ENCODE measurements around the gene ERC2.

The ERC2 gene

GRCh38 chr3:55626279-55626665 lies 842.0 kb downstream of the ERC2 start:
- DNase-seq (ENCODE audit: extremely low spot score, insufficient read length, low read depth) = no peak
- no peak for FAIRE-seq

GRCh38 chr3:55624238-55624637 lies 844.0 kb downstream of the ERC2 start:
- FAIRE-seq = no peak
- DNase-seq (ENCODE audit: extremely low spot score, insufficient read length, low read depth) = no peak

GRCh38 chr3:55623786-55624185 lies 844.5 kb downstream of the ERC2 start:
- FAIRE-seq (no peak), DNase-seq (ENCODE audit: extremely low spot score, insufficient read length, low read depth) (no peak)

- no peak for FAIRE-seq
- DNase-seq (ENCODE audit: extremely low spot score, insufficient read length, low read depth) = no peak
Observed at GRCh38 chr3:55622733-55623132, 845.5 kb downstream of the ERC2 start.

GRCh38 chr3:55622116-55622515 lies 846.2 kb downstream of the ERC2 start:
- no peak for DNase-seq (ENCODE audit: extremely low spot score, insufficient read length, low read depth)
- no peak for FAIRE-seq

- no peak for DNase-seq (ENCODE audit: extremely low spot score, insufficient read length, low read depth)
- no peak for FAIRE-seq
Observed at GRCh38 chr3:55621648-55622047, 846.6 kb downstream of the ERC2 start.

GRCh38 chr3:55621026-55621422 lies 847.2 kb downstream of the ERC2 start:
- no peak for DNase-seq (ENCODE audit: extremely low spot score, insufficient read length, low read depth)
- FAIRE-seq = no peak

GRCh38 chr3:55620351-55621025 lies 847.8 kb downstream of the ERC2 start:
- DNase-seq (ENCODE audit: extremely low spot score, insufficient read length, low read depth) (no peak), FAIRE-seq (no peak)

GRCh38 chr3:55619046-55619808 lies 849.0 kb downstream of the ERC2 start:
- DNase-seq (ENCODE audit: extremely low spot score, insufficient read length, low read depth) = no peak
- FAIRE-seq = no peak

- no peak for DNase-seq (ENCODE audit: extremely low spot score, insufficient read length, low read depth)
- no peak for FAIRE-seq
Observed at GRCh38 chr3:55617385-55617784, 850.9 kb downstream of the ERC2 start.

- FAIRE-seq (no peak), DNase-seq (ENCODE audit: extremely low spot score, insufficient read length, low read depth) (no peak)
Observed at GRCh38 chr3:55616803-55617202, 851.5 kb downstream of the ERC2 start.

GRCh38 chr3:55615694-55616295 lies 852.5 kb downstream of the ERC2 start:
- FAIRE-seq = no peak
- no peak for DNase-seq (ENCODE audit: extremely low spot score, insufficient read length, low read depth)

- DNase-seq (ENCODE audit: extremely low spot score, insufficient read length, low read depth) (no peak), FAIRE-seq (no peak)
Observed at GRCh38 chr3:55615039-55615693, 853.1 kb downstream of the ERC2 start.

GRCh38 chr3:55611121-55611520 lies 857.1 kb downstream of the ERC2 start:
- FAIRE-seq (no peak), DNase-seq (ENCODE audit: extremely low spot score, insufficient read length, low read depth) (no peak)

- FAIRE-seq (no peak), DNase-seq (ENCODE audit: extremely low spot score, insufficient read length, low read depth) (no peak)
Observed at GRCh38 chr3:55609230-55609827, 858.9 kb downstream of the ERC2 start.

GRCh38 chr3:55608301-55608937 lies 859.8 kb downstream of the ERC2 start:
- FAIRE-seq = no peak
- no peak for DNase-seq (ENCODE audit: extremely low spot score, insufficient read length, low read depth)

- FAIRE-seq (peak; percentile 64), DNase-seq (ENCODE audit: extremely low spot score, insufficient read length, low read depth) (peak; percentile 4)
Observed at GRCh38 chr3:55607844-55608243, 860.4 kb downstream of the ERC2 start.

GRCh38 chr3:55607175-55607574 lies 861.1 kb downstream of the ERC2 start:
- FAIRE-seq (no peak), DNase-seq (ENCODE audit: extremely low spot score, insufficient read length, low read depth) (no peak)

- FAIRE-seq (no peak), DNase-seq (ENCODE audit: extremely low spot score, insufficient read length, low read depth) (no peak)
Observed at GRCh38 chr3:55605443-55606236, 862.6 kb downstream of the ERC2 start.
